Left ventricle myocardium superior (tissue), 1 donor: Measurements from ENCODE around the gene ITGAV. TPM values are rescaled to one million over a fixed set of nuclear protein-coding genes. Genes with fewer than 3 reads are reported as not detected.

Experiments used
- ATAC-seq: fragments of 200-7000 bp; cut with Tn5 transposase; one replicate; pipeline ENCODE4 v1.9.1; 2020; ENCODE audit warnings: mild to moderate bottlenecking, moderate library complexity
- DNase-seq: peaks from one replicate; pipeline ENCODE4 v3.0.0-alpha.2; 2020
- intact Hi-C: fragments of 100-400 bp; cut with micrococcal nuclease; formaldehyde crosslinking; loops from one replicate; pipeline ENCODE4 v1.11.0; 2022
- total RNA-seq: library from RNA; stranded (reverse); fragmentation: NEBNext Ultra II Directional; extraction: Animal tissue kit (Norgen Biotek cat#: 25700); gene quantifications from one replicate; pipeline ENCODE4 v1.2.1, GENCODE V29; 2021
- donor health status: DM: no; HTN: yes; CAD: no; lungs with severe emphysema.

Gene ITGAV
- total RNA-seq, 1 donor from 2014 or later: 143 TPM

GRCh38 chr2:186644791-186645190 is 54.9 kb downstream of the ITGAV start:
- ATAC-seq: no peak
- intact Hi-C loops: no loop called here
- no peak for DNase-seq

- no peak for ATAC-seq
- no peak for DNase-seq
- intact Hi-C loops: no loop called here
Measured at GRCh38 chr2:186645999-186646398, 56.1 kb downstream of the ITGAV start.

- ATAC-seq: no peak
- no peak for DNase-seq
- intact Hi-C loops: no loop called here
Measured at GRCh38 chr2:186648130-186648529, 58.3 kb downstream of the ITGAV start.

GRCh38 chr2:186653511-186653910 is 63.7 kb downstream of the ITGAV start:
- ATAC-seq: no peak
- intact Hi-C loops: no loop called here
- no peak for DNase-seq

GRCh38 chr2:186659383-186659782 is 69.5 kb downstream of the ITGAV start:
- intact Hi-C loops: no loop called here
- ATAC-seq (no peak), DNase-seq (no peak)

- DNase-seq: no peak
- intact Hi-C loops: no loop called here
- no peak for ATAC-seq
Measured at GRCh38 chr2:186664385-186665043, 74.7 kb downstream of the ITGAV start.

GRCh38 chr2:186669146-186669545 is 79.3 kb downstream of the ITGAV start:
- intact Hi-C loops: no loop called here
- no peak for ATAC-seq
- no peak for DNase-seq

GRCh38 chr2:186670831-186671230 is 81.0 kb downstream of the ITGAV start:
- intact Hi-C loops: no loop called here
- DNase-seq (no peak), ATAC-seq (no peak)

- intact Hi-C loops: no loop called here
- no peak for DNase-seq
- no peak for ATAC-seq
Measured at GRCh38 chr2:186675380-186675779, 85.5 kb downstream of the ITGAV start.

- ATAC-seq (no peak), DNase-seq (no peak)
Measured at GRCh38 chr2:186683341-186683740, 93.5 kb downstream of the ITGAV start.

GRCh38 chr2:186687807-186688211 is 98.0 kb downstream of the ITGAV start:
- DNase-seq (no peak), ATAC-seq (no peak)
- intact Hi-C loops: no loop called here

More at GRCh38 chr2:186683341-186683740, 93.5 kb downstream of the ITGAV start:
- intact Hi-C loops: no loop called here

GRCh38 chr2:186688813-186689212 is 99.0 kb downstream of the ITGAV start:
- DNase-seq: no peak
- ATAC-seq: no peak
- intact Hi-C loops: no loop called here

GRCh38 chr2:186690786-186691185 is 100.9 kb downstream of the ITGAV start:
- intact Hi-C loops: no loop called here
- no peak for ATAC-seq
- no peak for DNase-seq

GRCh38 chr2:186691231-186691630 is 101.4 kb downstream of the ITGAV start:
- intact Hi-C loops: no loop called here
- DNase-seq (no peak), ATAC-seq (no peak)

GRCh38 chr2:186691900-186692299 is 102.0 kb downstream of the ITGAV start:
- intact Hi-C loops: no loop called here
- DNase-seq: no peak
- no peak for ATAC-seq

- intact Hi-C loops: no loop called here
- no peak for ATAC-seq
- DNase-seq: no peak
Measured at GRCh38 chr2:186693446-186693832, 103.6 kb downstream of the ITGAV start.

- DNase-seq: no peak
- no peak for ATAC-seq
- intact Hi-C loops: no loop called here
Measured at GRCh38 chr2:186695081-186695756, 105.4 kb downstream of the ITGAV start.

GRCh38 chr2:186696290-186696689 is 106.4 kb downstream of the ITGAV start:
- ATAC-seq (no peak), DNase-seq (no peak)
- intact Hi-C loops: no loop called here

- no peak for ATAC-seq
- intact Hi-C loops: no loop called here
- DNase-seq: no peak
Measured at GRCh38 chr2:186696804-186697203, 106.9 kb downstream of the ITGAV start.

GRCh38 chr2:186697536-186697935 is 107.7 kb downstream of the ITGAV start:
- DNase-seq (no peak), ATAC-seq (no peak)
- intact Hi-C loops: no loop called here

GRCh38 chr2:186699742-186700141 is 109.9 kb downstream of the ITGAV start:
- DNase-seq (no peak), ATAC-seq (no peak)
- intact Hi-C loops: no loop called here
